Measurements from ENCODE around the gene ETHE1.

ETHE1 gene, protein sequence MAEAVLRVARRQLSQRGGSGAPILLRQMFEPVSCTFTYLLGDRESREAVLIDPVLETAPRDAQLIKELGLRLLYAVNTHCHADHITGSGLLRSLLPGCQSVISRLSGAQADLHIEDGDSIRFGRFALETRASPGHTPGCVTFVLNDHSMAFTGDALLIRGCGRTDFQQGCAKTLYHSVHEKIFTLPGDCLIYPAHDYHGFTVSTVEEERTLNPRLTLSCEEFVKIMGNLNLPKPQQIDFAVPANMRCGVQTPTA

GRCh38 chr19:43526884-43527859, at the start of gene ETHE1:
Gene ETHE1, minus strand, starts transcription at chr19:43527201. Its CDS starts 24 bp downstream, at chr19:43527177.
- in situ Hi-C loops (cut with HindIII; ENCODE audit: low sequenced_read_pairs): loop anchor here (25.0 kb wide), 1 partner anchor 90 kb away; no protein-coding TSS in a partner anchor

DNA sequence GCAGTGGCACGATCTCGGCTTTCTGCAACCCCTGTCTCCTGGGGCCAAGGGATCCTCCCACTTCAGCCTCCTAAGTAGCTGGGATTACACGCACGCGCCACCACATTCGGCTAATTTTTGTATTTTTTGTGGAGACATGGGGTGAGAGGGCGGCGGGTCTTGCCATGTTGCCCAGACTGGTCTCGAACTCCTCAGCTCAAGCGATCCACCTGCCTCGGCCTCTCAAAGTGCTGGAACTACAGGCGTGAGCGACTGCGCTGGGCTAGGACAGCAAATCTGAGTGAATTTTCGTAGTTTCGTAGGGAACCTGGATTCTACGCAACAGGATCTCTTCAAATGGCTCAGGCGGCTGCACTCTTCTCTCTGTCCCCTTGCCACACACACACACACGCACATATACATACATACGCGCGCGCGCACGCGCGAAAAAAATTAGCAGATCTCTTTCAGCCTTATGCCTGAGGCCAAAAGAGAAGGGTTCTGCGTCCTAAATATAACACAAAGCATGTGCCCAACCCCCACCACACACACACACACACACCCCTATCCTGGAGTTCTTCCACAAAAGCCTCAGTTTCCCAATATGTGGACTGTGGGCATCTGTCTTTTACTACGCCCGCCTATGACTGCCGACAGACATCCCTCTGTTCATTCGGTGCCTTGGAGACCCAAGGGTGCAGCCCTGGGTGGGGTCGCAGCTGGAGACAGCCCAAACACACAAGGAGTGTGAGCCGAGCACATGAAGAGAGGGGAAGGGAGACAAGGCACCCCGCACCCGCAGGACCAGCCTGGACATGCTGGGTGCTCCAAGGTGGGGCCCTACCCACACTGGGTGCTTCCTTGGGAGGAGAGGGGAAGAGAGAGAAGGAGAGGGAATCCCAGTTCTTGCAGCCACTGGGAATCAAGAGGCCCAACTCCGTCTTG, 49.2 kb upstream of the ETHE1 start:
- in situ Hi-C loops (cut with HindIII; ENCODE audit: low sequenced_read_pairs): no loop called here

DNA sequence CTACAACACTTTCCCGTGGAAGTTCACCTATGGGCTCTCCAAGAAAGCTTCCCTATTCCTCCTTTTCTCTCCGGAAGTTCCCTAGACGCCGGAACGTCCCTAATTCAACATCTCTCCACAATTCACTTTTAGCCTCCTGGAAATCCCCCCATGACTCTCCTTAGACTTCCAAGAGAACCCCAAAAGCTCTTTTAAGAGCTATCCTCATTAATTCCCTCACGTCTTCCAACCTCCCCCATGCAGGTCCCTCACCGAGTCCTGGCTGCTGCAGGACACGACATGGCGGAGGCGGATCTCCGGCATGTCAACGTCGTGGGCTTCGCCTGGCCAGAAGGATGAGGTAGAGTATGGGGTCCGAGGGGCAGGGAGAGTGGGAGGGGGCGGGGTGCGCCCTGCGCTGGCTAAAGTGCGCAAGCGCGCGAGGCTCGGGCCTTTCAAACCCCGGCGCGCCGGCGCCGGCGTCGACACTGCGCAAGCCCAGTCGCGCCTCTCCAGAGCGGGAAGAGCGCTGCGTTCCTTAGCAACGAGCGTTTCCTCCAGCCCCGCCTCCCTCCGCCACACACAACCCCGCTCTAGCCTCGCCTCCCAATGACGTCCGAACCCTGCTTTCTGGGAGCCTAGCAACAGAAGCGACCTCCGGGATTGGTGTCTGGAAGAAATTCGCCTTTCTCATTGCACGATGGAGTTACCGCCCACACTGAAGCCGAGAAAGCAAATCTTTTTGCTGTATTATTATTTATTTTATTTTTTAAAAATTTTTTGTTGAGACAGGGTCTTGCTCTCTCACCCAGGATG, 48.4 kb upstream of the ETHE1 start, which contains the start of the genes PINLYP and XRCC1:
Gene PINLYP (plus strand): TSS at position 646 of the 795 bp plus-strand sequence. CDS start 1,391 bp downstream, outside the sequence.
Gene XRCC1 (minus strand): TSS at position 372 of the 795 bp plus-strand sequence. CDS start 69 bp downstream, at position 303.
- in situ Hi-C loops (cut with HindIII; ENCODE audit: low sequenced_read_pairs): no loop called here

GRCh38 chr19:43574424-43575155, 47.6 kb upstream of the ETHE1 start:
- in situ Hi-C loops (cut with HindIII; ENCODE audit: low sequenced_read_pairs): no loop called here

- in situ Hi-C loops (cut with HindIII; ENCODE audit: low sequenced_read_pairs): no loop called here
These were observed 45.2 kb upstream of the ETHE1 start for GRCh38 chr19:43572171-43572588.

GRCh38 chr19:43570174-43570791, 43.3 kb upstream of the ETHE1 start:
- in situ Hi-C loops (cut with HindIII; ENCODE audit: low sequenced_read_pairs): no loop called here

DNA sequence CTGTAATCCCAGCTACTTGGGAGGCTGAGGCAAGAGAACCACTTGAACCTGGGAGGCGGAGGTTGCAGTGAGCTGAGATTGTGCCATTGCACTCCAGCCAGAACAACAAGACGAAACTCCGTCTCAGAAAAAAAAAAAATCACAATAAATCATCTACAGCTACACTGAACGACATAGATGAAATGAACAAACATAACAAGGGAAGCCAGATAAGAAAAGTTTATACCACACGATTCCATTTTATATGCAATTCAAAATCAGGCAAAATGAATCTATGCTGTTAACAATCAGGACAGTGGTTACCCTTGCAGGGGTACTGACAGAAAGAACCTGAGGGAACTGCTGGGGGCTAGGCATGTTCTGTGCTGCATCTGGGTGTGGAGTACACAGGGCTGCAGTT, 42.7 kb upstream of the ETHE1 start:
- in situ Hi-C loops (cut with HindIII; ENCODE audit: low sequenced_read_pairs): no loop called here

DNA sequence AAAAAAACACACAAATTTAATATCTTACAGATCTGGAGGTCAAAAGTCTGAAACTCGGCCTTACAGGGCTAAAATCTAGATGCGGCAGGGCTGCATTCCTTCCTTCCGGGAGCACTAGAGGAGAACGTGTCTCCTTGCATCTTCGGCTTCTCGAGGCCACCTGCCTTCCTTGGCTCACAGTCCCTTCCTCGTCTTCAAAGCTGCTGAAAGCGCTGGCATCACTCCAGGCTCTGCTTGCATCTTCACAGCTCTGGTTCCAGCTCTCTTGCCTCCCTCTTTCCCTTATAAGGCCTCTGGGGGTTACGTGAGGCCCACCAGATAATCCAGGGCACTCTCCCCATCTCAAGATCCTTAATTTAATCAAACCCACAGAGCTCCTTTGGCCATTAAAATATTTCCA, 37.8 kb upstream of the ETHE1 start:
- in situ Hi-C loops (cut with HindIII; ENCODE audit: low sequenced_read_pairs): no loop called here

- in situ Hi-C loops (cut with HindIII; ENCODE audit: low sequenced_read_pairs): no loop called here
These were observed 36.9 kb upstream of the ETHE1 start for GRCh38 chr19:43563816-43564457.

- in situ Hi-C loops (cut with HindIII; ENCODE audit: low sequenced_read_pairs): no loop called here
These were observed 35.8 kb upstream of the ETHE1 start for GRCh38 chr19:43562698-43563241.

DNA sequence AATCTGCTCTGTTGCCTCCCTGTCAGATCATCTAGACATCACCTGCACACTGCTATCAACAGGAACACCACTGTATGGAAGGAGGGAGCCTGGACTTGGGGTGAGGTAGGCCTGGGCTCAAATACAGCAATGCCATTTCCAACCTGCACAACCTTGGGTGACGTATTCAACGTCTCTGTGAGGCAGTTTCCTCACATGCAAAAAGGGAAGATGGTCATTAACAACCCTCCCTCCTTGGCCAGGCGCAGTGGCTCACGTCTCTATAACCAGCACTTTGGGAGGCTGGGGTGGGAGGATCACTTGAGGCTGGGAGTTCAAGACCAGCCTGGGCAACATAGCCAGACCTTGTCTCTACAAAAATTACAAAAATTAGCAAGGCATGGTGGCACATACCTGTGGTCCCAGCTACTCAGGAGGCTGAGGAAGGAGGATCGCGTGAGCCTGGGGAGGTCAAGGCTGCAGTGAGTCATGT, 35.3 kb upstream of the ETHE1 start:
- in situ Hi-C loops (cut with HindIII; ENCODE audit: low sequenced_read_pairs): no loop called here

DNA sequence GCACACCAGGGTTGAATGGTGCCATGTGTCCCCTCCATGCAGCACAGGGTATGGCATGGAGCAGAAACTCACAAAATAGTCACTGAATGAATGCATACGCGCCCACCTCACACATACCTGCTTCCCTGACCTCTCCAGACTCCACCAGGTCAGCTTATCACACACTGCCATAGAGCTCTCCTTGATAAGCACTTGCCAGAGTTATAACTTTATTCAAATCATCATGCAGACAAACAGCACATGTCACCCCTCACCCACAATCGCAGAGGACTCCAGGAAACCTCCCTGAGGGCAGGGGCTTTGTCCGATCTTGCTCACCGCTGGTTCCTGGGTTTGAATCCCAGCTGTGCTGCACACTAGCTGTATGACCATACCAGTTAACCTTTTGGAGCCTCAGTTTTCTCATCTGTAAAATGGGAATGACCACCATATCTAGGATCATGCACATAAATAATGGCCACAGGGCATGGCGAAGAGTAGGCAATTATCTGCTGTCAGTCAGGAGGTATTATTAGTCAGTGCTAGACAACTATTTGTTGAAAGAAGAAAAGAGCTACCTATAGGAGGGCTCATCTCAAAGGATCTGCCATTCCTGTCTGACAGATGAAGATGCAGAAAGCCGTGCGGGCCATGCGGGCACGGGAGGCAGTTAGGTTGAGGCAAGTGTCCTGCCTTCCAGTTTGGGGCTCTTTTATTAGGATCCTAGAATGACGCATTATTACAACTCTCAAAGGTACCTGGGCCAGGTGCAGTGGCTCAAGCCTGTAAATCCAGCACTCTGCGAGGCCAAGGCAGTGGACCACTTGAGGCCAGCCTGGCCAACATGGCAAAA, 34.4 kb upstream of the ETHE1 start:
- in situ Hi-C loops (cut with HindIII; ENCODE audit: low sequenced_read_pairs): no loop called here

- in situ Hi-C loops (cut with HindIII; ENCODE audit: low sequenced_read_pairs): no loop called here
These were observed 33.7 kb upstream of the ETHE1 start for GRCh38 chr19:43560687-43561086.

- in situ Hi-C loops (cut with HindIII; ENCODE audit: low sequenced_read_pairs): no loop called here
These were observed 28.3 kb upstream of the ETHE1 start for GRCh38 chr19:43555185-43555770.

- in situ Hi-C loops (cut with HindIII; ENCODE audit: low sequenced_read_pairs): no loop called here
These were observed 27.4 kb upstream of the ETHE1 start for GRCh38 chr19:43554317-43554895.

DNA sequence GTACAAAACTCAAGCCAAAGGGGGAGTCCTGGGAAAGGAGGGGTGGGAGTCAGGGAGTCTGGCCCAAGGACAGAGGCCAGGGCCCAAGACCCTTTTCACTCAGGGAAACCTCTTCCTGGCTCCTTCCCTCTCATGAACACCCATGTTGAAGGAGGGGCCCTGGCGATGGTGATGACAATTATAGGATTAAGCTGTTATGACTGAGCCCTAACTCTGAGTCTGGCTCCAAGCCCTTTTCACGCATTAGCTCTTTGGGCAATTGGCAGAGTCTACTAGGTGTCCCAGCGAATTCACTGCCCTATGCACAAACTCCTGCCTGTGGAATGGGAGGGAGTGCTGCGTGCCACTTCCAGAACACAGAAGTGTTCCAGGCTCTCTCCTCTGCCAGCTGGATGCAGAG, 26.7 kb upstream of the ETHE1 start:
- in situ Hi-C loops (cut with HindIII; ENCODE audit: low sequenced_read_pairs): no loop called here

All from DLD1 (cell line).